Right lobe of liver (tissue), 4 donors: ENCODE measurements around the gene RGS11.

Experiments used
- CTCF ChIP-seq, 4 donors: fragments of 200-600 bp in 3 of 4; fragments of 450-650 bp in 1 of 4; IDR thresholded peaks; one replicate each; pipeline versions ENCODE4 v1.5.1 to v1.8.0; 2016 to 2022; ENCODE audit warnings: antibody characterized with exemption in 4 of 4, mild to moderate bottlenecking in 2 of 4
- POLR2A ChIP-seq: fragments of 450-650 bp; IDR thresholded peaks from one replicate; pipeline ENCODE4 v1.6.1; 2017; ENCODE audit warnings: antibody characterized with exemption, mild to moderate bottlenecking
- donor health status: DM: no; HTN: no; CAD: no.
- donor health status: DM: no; HTN: no; CAD: no.
- donor health status: DM: no; HTN: yes; CAD: no.

DNA sequence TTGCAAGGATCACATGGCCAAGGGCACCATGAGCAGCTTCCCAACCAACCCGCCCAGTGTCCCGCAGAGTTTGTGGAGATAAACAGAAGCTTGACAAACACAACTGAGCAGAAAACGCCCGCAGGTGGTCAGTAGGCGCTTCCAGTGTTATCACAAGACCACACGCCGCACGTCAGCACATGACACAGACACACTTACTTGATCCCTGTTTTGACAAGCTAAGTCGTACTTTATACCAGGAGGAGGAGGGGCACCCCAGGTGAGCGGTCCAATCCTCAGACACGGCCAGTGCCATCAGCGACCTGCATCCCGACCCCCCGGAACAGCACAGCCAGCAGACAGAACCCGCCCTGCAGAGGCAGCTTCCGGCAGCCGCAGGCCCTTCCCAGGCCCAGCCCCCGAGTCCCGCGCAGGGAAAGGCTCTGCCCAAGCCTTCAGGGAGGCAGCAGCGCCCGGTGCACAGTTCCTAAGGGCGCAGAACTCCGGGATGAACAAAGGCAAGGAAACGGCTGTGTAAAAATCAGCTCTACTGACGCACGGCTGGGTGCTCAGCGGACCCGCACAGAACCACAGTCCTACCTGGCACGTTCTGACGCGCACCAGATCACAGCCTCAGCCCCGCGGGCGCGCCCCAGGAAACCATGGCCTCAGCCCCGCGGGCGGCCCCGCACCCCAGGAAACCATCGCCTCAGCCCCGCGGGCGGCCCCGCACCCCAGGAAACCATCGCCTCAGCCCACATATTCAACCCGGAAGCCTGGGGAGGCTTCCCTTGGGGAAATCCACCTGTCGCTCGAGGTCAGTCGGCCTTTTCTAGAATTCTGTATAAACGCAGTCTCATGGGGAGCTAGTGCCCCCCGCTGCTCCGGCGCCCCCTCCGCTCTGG, 48.9 kb upstream of the RGS11 start:
- no peak for TF ChIP-seq POLR2A
- TF ChIP-seq CTCF (IDR thresholded peaks at IDR 0.05) = no peak
